Ureter (tissue), 1 donor: ENCODE results near the gene CAMTA1. TPM values are rescaled to one million over a fixed set of nuclear protein-coding genes. Genes with fewer than 3 reads are reported as not detected.

Experiments used
- DNase-seq: peaks from one replicate; pipeline ENCODE4 v3.0.0-alpha.2; 2020; ENCODE audit warnings: low spot score
- total RNA-seq: library from RNA; stranded (reverse); gene quantifications from one replicate; pipeline ENCODE4 v1.2.4, GENCODE V29; 2023
- donor health status: DM: yes; HTN: yes; CAD: no.

CAMTA1 gene
- total RNA-seq, 1 donor from 2014 or later = 88.1 TPM

- no peak for DNase-seq
These were observed 8.4 kb upstream of the CAMTA1 start for GRCh38 chr1:6776895-6777294.

- DNase-seq = no peak
These were observed 7.4 kb upstream of the CAMTA1 start for GRCh38 chr1:6777813-6778212.

GRCh38 chr1:6779089-6779805 is 6.0 kb upstream of the CAMTA1 start:
- DNase-seq = no peak

- DNase-seq = no peak
These were observed 3.1 kb upstream of the CAMTA1 start for GRCh38 chr1:6782151-6782550.

- DNase-seq = no peak
These were observed 2.0 kb upstream of the CAMTA1 start for GRCh38 chr1:6783221-6783620.

- no peak for DNase-seq
These were observed 1.2 kb upstream of the CAMTA1 start for GRCh38 chr1:6783936-6784559.

GRCh38 chr1:6784560-6785317 is 515 bp upstream of the CAMTA1 start:
- peak; percentile 100 for DNase-seq

- peak; percentile 51 for DNase-seq
These were observed 663 bp downstream of the CAMTA1 start for GRCh38 chr1:6785728-6786505.

GRCh38 chr1:6788946-6789345 is 3.7 kb downstream of the CAMTA1 start:
- no peak for DNase-seq

- DNase-seq = no peak
These were observed 4.9 kb downstream of the CAMTA1 start for GRCh38 chr1:6790146-6790545.

- no peak for DNase-seq
These were observed 8.9 kb downstream of the CAMTA1 start for GRCh38 chr1:6794164-6794563.

GRCh38 chr1:6795203-6795602 is 9.9 kb downstream of the CAMTA1 start:
- DNase-seq = no peak

GRCh38 chr1:6795661-6796060 is 10.4 kb downstream of the CAMTA1 start:
- DNase-seq = no peak

- no peak for DNase-seq
These were observed 10.8 kb downstream of the CAMTA1 start for GRCh38 chr1:6796095-6796494.

- DNase-seq = no peak
These were observed 14.2 kb downstream of the CAMTA1 start for GRCh38 chr1:6799499-6799898.

GRCh38 chr1:6800745-6801144 is 15.5 kb downstream of the CAMTA1 start:
- no peak for DNase-seq

GRCh38 chr1:6801199-6801598 is 15.9 kb downstream of the CAMTA1 start:
- DNase-seq = no peak

GRCh38 chr1:6801966-6802365 is 16.7 kb downstream of the CAMTA1 start:
- DNase-seq = no peak

GRCh38 chr1:6802454-6802853 is 17.2 kb downstream of the CAMTA1 start:
- no peak for DNase-seq

- no peak for DNase-seq
These were observed 17.6 kb downstream of the CAMTA1 start for GRCh38 chr1:6802893-6803292.

- no peak for DNase-seq
These were observed 18.1 kb downstream of the CAMTA1 start for GRCh38 chr1:6803357-6803756.

- no peak for DNase-seq
These were observed 19.8 kb downstream of the CAMTA1 start for GRCh38 chr1:6805004-6805416.
